Measurements from ENCODE around the gene DCHS1. TPM values are rescaled to one million over a fixed set of nuclear protein-coding genes. Genes with fewer than 3 reads are reported as not detected.

Gene DCHS1
- total RNA-seq, 1 donor from 2014 or later: 33.4 TPM

GRCh38 chr11:6650104-6650503, 5.5 kb downstream of the DCHS1 start:
- Mint-ChIP-seq H3K9me3 (ENCODE audit: low read depth) (no peaks in the 10 kb centered on the region), H3K27ac (ENCODE audit: unreplicated experiment) (no peak overlapping the region), H3K36me3 (ENCODE audit: low read depth) (no peaks in the 10 kb centered on the region), H3K4me1 (ENCODE audit: low read depth) (no peaks in the 10 kb centered on the region), H3K27me3 (ENCODE audit: low read depth) (no peaks in the 10 kb centered on the region), H3K4me3 (ENCODE audit: unreplicated experiment) (no peak overlapping the region)
- TF ChIP-seq CTCF (IDR thresholded peaks at IDR 0.05): no peak
- no peak for DNase-seq (ENCODE audit: low spot score)

DNA sequence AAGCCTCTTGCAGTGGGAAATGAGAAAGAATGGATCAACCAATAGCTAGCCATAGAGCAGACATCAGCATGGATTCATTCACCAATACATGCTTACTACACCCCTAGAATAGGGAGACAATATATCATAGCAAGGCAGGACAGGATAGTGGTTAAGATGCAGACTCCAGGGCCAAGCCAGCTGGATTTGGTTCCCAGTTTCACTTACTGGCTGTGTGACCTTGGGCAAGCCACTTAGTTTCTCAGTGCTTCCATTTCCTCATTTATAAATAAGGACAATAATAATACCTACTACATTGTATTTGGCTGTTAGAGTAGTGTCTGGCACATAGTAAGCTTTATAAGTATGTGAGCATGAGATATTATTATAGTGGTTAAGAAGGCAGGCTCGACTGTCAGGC, 7.1 kb downstream of the DCHS1 start:
- no peaks in the 10 kb centered on the region for H3K27me3 Mint-ChIP-seq (ENCODE audit: low read depth)
- no peak overlapping the region for H3K4me3 Mint-ChIP-seq (ENCODE audit: unreplicated experiment)
- H3K4me1 Mint-ChIP-seq (ENCODE audit: low read depth): no peaks in the 10 kb centered on the region
- H3K9me3 Mint-ChIP-seq (ENCODE audit: low read depth): no peaks in the 10 kb centered on the region
- H3K27ac Mint-ChIP-seq (ENCODE audit: unreplicated experiment): no peak overlapping the region
- H3K36me3 Mint-ChIP-seq (ENCODE audit: low read depth): no peaks in the 10 kb centered on the region
- TF ChIP-seq CTCF (IDR thresholded peaks at IDR 0.05): no peak
- no peak for DNase-seq (ENCODE audit: low spot score)

GRCh38 chr11:6647836-6648235, 7.8 kb downstream of the DCHS1 start:
- H3K36me3 Mint-ChIP-seq (ENCODE audit: low read depth): no peaks in the 10 kb centered on the region
- no peak for DNase-seq (ENCODE audit: low spot score)
- no peaks in the 10 kb centered on the region for H3K27me3 Mint-ChIP-seq (ENCODE audit: low read depth)
- H3K4me1 Mint-ChIP-seq (ENCODE audit: low read depth): no peaks in the 10 kb centered on the region
- no peak overlapping the region for H3K27ac Mint-ChIP-seq (ENCODE audit: unreplicated experiment)
- no peaks in the 10 kb centered on the region for H3K9me3 Mint-ChIP-seq (ENCODE audit: low read depth)
- H3K4me3 Mint-ChIP-seq (ENCODE audit: unreplicated experiment): no peak overlapping the region
- TF ChIP-seq CTCF (IDR thresholded peaks at IDR 0.05): no peak

DNA sequence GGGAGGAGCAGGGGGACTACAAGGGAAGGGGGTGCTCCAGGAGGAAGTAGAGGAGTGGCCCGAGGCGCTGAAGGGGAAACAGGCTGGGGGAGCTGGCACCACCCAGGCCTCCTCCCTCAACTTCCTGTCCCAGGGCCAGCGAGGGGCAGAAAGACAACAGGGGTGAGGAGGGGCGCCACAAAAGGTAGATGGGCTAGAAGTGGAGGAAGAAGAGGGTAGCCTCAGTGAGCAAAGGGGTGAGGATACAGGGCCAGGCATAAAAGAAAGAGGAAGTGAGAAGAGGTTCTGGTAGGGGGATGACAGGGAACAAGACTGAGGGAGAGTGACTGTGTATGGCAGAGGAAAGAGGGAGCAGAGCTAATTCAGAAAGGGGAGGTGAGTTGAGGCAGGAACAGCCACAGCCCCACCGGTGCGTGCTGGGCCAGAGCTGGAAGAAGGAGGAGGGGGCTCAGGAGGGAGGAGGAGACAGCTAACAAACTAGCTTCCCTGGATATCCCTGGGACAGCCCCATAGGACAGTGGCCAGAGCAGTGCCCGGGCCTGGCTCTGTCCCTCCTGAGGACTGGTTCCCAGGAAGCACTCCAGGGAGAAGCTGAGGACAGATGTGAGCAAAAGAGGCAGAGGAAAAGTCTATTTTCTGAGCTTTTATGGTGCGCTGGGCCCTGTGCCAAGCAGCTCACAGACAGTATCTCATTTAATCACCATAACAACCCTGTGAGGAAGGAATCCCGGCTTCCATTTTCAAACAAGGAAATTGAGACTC, 8.5 kb downstream of the DCHS1 start:
- H3K27ac Mint-ChIP-seq (ENCODE audit: unreplicated experiment): no peak overlapping the region
- no peaks in the 10 kb centered on the region for H3K36me3 Mint-ChIP-seq (ENCODE audit: low read depth)
- H3K9me3 Mint-ChIP-seq (ENCODE audit: low read depth): no peaks in the 10 kb centered on the region
- no peaks in the 10 kb centered on the region for H3K4me1 Mint-ChIP-seq (ENCODE audit: low read depth)
- no peak for DNase-seq (ENCODE audit: low spot score)
- no peaks in the 10 kb centered on the region for H3K27me3 Mint-ChIP-seq (ENCODE audit: low read depth)
- no peak for TF ChIP-seq CTCF (IDR thresholded peaks at IDR 0.05)
- no peak overlapping the region for H3K4me3 Mint-ChIP-seq (ENCODE audit: unreplicated experiment)

- H3K4me3 Mint-ChIP-seq (ENCODE audit: unreplicated experiment): no peak overlapping the region
These were observed 9.1 kb downstream of the DCHS1 start for GRCh38 chr11:6646576-6646917.

More at GRCh38 chr11:6646576-6646917, 9.1 kb downstream of the DCHS1 start:
- no peak for DNase-seq (ENCODE audit: low spot score)
- TF ChIP-seq CTCF (IDR thresholded peaks at IDR 0.05): no peak
- no peaks in the 10 kb centered on the region for H3K36me3 Mint-ChIP-seq (ENCODE audit: low read depth)
- H3K27ac Mint-ChIP-seq (ENCODE audit: unreplicated experiment): no peak overlapping the region
- H3K4me1 Mint-ChIP-seq (ENCODE audit: low read depth): no peaks in the 10 kb centered on the region
- no peaks in the 10 kb centered on the region for H3K27me3 Mint-ChIP-seq (ENCODE audit: low read depth)
- H3K9me3 Mint-ChIP-seq (ENCODE audit: low read depth): no peaks in the 10 kb centered on the region

All from chondrocyte (in vitro differentiated cells).